ENCODE data around the gene ARID4B.

The ARID4B gene

GRCh38 chr1:235341334-235341733 lies 13.4 kb upstream of the ARID4B start:
- no peak for TF ChIP-seq CTCF (conservative IDR thresholded peaks at IDR 0.05; ENCODE audit: low read depth, low read length)
- no peak overlapping the region for H3K4me3 ChIP-seq (ENCODE audit: low read depth, low read length)
- DNase-seq (ENCODE audit: low read depth) = no peak

- TF ChIP-seq CTCF (conservative IDR thresholded peaks at IDR 0.05; ENCODE audit: low read depth, low read length) = peak; percentile 4
- H3K4me3 ChIP-seq (ENCODE audit: low read depth, low read length) = no peak overlapping the region
- DNase-seq (ENCODE audit: low read depth) = peak; percentile 20
These were observed 11.8 kb upstream of the ARID4B start for GRCh38 chr1:235339746-235340145.

GRCh38 chr1:235336903-235337302 lies 8.9 kb upstream of the ARID4B start:
- DNase-seq (ENCODE audit: low read depth) = peak; percentile 53
- TF ChIP-seq CTCF (conservative IDR thresholded peaks at IDR 0.05; ENCODE audit: low read depth, low read length) = no peak
- H3K4me3 ChIP-seq (ENCODE audit: low read depth, low read length) = no peak overlapping the region

GRCh38 chr1:235331401-235331800 lies 3.4 kb upstream of the ARID4B start:
- no peak for DNase-seq (ENCODE audit: low read depth)

GRCh38 chr1:235330918-235331285 lies 2.9 kb upstream of the ARID4B start:
- no peak overlapping the region for H3K4me3 ChIP-seq (ENCODE audit: low read depth, low read length)
- no peak for DNase-seq (ENCODE audit: low read depth)
- TF ChIP-seq CTCF (conservative IDR thresholded peaks at IDR 0.05; ENCODE audit: low read depth, low read length) = no peak

More at GRCh38 chr1:235331401-235331800, 3.4 kb upstream of the ARID4B start:
- no peak for TF ChIP-seq CTCF (conservative IDR thresholded peaks at IDR 0.05; ENCODE audit: low read depth, low read length)
- no peak overlapping the region for H3K4me3 ChIP-seq (ENCODE audit: low read depth, low read length)

GRCh38 chr1:235329139-235329902 lies 1.3 kb upstream of the ARID4B start:
- peak; percentile 71 for DNase-seq (ENCODE audit: low read depth)
- peak; percentile 44 for TF ChIP-seq CTCF (conservative IDR thresholded peaks at IDR 0.05; ENCODE audit: low read depth, low read length)
- peak overlapping the region; percentile 82 for H3K4me3 ChIP-seq (ENCODE audit: low read depth, low read length)
